T-cell (primary cell): ENCODE measurements around the gene BAIAP2L2. TPM values are rescaled to one million over a fixed set of nuclear protein-coding genes. Genes with fewer than 3 reads are reported as not detected.
A peak's percentile ranks its signal among the peaks of the same experiment; 100 is the strongest.
"Not testable (repeated sequence)": the region's sequence is repeated elsewhere in the genome, so short reads cannot be mapped to it uniquely, and the experiment has no call there.

Experiments used
- ATAC-seq, 4 experiments: fragments of 200-7000 bp in 3 of 4; fragments of 150-1000 bp in 1 of 4; cut with Tn5 transposase; replicated peaks in 1 of 4; 1 replicate in 3 of 4; 2 replicates in 1 of 4; pipeline ENCODE4 v1.10.0; 2021; ENCODE audit warnings: moderate library complexity in 3 of 4, mild to moderate bottlenecking in 2 of 4, moderate number of reproducible peaks in 1 of 4
- CTCF ChIA-PET, 2 donors: fragments of 300-600 bp; sonication (Branson Sonifier 250); formaldehyde crosslinking; loops; one replicate each; lab custom pipeline; 2022; ENCODE audit warnings: antibody characterized with exemption in 2 of 2; lab: Charles Lee
- POLR2A ChIA-PET, 2 donors: fragments of 300-600 bp; sonication (Branson Sonifier 250); formaldehyde crosslinking; loops; one replicate each; lab custom pipeline; 2022; ENCODE audit warnings: antibody characterized with exemption in 2 of 2; lab: Charles Lee
- DNase-seq, 35 experiments: peaks; one replicate each; pipeline versions ENCODE4 v3.0.0 to v3.0.0-alpha.2; 2013 to 2023
- H3K27ac ChIP-seq: one replicate; pipeline ENCODE4 v1.5.1; 2013; ENCODE audit warnings: low read length
- H3K27me3 ChIP-seq, 2 experiments: replicated peaks in 1 of 2; 1 replicate in 1 of 2; 2 replicates in 1 of 2; pipeline versions ENCODE4 v1.6.1 to v1.7.0; 2013; ENCODE audit warnings: low read length in 1 of 2, mixed read lengths in 1 of 2; ENCODE audit not compliant: control insufficient read depth in 2 of 2, insufficient read depth in 2 of 2; ENCODE audit errors: extremely low read depth in 1 of 2
- H3K36me3 ChIP-seq, 2 donors: 1 replicate in 1 of 2; 2 replicates in 1 of 2; pipeline versions ENCODE4 v1.6.1 to v1.7.0; 2013; ENCODE audit warnings: low read length in 1 of 2; ENCODE audit not compliant: control insufficient read depth in 2 of 2, insufficient read depth in 1 of 2; ENCODE audit errors: extremely low read depth in 1 of 2
- H3K4me1 ChIP-seq, 2 experiments: 1 replicate in 1 of 2; 2 replicates in 1 of 2; pipeline versions ENCODE4 v1.6.1 to v1.7.0; 2013; ENCODE audit warnings: low read length in 2 of 2, mixed read lengths in 1 of 2; ENCODE audit not compliant: insufficient read depth in 2 of 2, control insufficient read depth in 1 of 2; ENCODE audit errors: extremely low read depth in 1 of 2
- H3K4me3 ChIP-seq, 2 donors: 1 replicate in 1 of 2; 2 replicates in 1 of 2; pipeline versions ENCODE4 v1.5.1 to v1.7.0; 2013; ENCODE audit warnings: mild to moderate bottlenecking in 2 of 2, low read length in 1 of 2, moderate library complexity in 1 of 2; ENCODE audit not compliant: control insufficient read depth in 1 of 2; ENCODE audit errors: extremely low read depth in 1 of 2
- H3K9me3 ChIP-seq: 2 replicates; pipeline ENCODE4 v1.7.0; 2013
- H3K27ac Mint-ChIP-seq, 2 donors: one replicate each; pipeline ENCODE4 v1.8.0; 2020 to 2021; ENCODE audit warnings: mild to moderate bottlenecking in 2 of 2, mixed read lengths in 2 of 2
- H3K27me3 Mint-ChIP-seq, 2 donors: one replicate each; pipeline ENCODE4 v1.8.0; 2021 to 2022; ENCODE audit warnings: mixed read lengths in 2 of 2
- H3K36me3 Mint-ChIP-seq: one replicate; pipeline ENCODE4 v1.8.0; 2021; ENCODE audit warnings: mixed read lengths
- H3K4me1 Mint-ChIP-seq, 3 donors: one replicate each; pipeline ENCODE4 v1.8.0; 2020 to 2022; ENCODE audit warnings: mixed read lengths in 3 of 3, mild to moderate bottlenecking in 1 of 3
- H3K4me3 Mint-ChIP-seq, 3 donors: one replicate each; pipeline ENCODE4 v1.8.0; 2020 to 2022; ENCODE audit warnings: mild to moderate bottlenecking in 3 of 3, mixed read lengths in 3 of 3, moderate library complexity in 3 of 3
- H3K9me3 Mint-ChIP-seq, 3 donors: one replicate each; pipeline ENCODE4 v1.8.0; 2020 to 2022; ENCODE audit warnings: mixed read lengths in 3 of 3
- WGBS: methylation state at CpG from one replicate; pipeline ENCODE4 v1.1.5; 2013; ENCODE audit warnings: missing lambda C conversion rate; ENCODE audit not compliant: insufficient coverage; 5-methylcytosine and 5-hydroxymethylcytosine counted together
- total RNA-seq, 35 experiments: library from RNA in 6 of 35; stranded (reverse) in 6 of 35; fragments of 120-200 nt in 1 of 35; gene quantifications; one replicate each; pipeline versions ENCODE4 v1.2.1 to v1.2.4 and lab custom pipeline; 2013 to 2026

BAIAP2L2 gene
- 1 to 10 TPM; 1.3 to 4.4 (median 3.2) TPM for total RNA-seq
- 0.22 TPM for total RNA-seq (2013)
- total RNA-seq (lab: John Stamatoyannopoulos, UW): 0.17 to 4.0 (median 0.96) reads per million in 29 experiments

DNA sequence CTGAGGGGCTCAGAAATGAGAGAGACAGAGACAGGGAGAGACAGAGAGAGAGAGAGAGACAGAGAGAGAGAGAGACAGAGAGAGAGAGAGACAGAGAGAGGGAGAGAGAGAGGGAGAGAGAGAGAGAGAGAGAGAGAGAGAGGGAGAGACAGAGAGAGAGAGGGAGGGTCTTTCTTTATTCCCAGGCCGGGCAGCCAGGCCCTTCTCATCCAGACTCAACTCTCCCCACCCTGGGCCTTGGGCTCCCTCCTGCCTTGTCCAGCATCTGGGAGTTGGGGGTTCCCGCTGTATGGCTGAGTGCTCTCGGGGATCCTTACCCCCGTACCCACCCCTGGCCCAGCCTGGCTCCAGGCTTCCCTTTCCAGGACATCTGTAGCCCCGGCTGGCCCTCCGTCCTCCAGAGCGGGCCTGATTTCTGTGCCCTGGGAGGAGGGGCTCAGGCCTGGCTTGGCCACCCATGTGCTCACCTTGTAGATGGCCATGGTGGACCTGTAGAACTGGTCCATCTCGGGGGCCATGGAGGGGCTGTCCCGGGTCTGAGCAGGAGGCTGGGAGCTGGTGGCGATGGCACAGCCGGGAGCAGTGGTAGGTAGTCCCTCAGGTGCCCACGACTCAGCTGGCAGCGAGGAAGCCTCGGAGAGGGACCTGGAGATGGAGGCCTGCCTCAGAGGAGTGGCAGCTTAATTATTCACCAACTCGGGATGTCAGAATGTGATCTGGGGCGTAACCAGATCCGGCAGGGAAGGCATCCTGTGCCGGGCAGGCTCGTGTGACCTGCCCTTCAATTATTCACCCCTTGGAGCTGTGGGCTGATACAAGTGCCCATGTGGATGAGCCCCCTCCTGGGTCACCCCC lies at the start of gene BAIAP2L2:
Gene BAIAP2L2, minus strand, starts transcription at position 677 of the 855 bp plus-strand sequence. Its CDS starts 159 bp downstream, at position 518.
- no peak within 1 kb of the TSS for H3K4me3 Mint-ChIP-seq
- no peak within 1 kb of the TSS for H3K4me3 ChIP-seq
- H3K9me3 ChIP-seq: no peaks in the 10 kb centered on the region
- peaks cover 5 to 8% (median 6%) of the 10 kb centered on the region in 3 donors for H3K4me1 Mint-ChIP-seq
- no peak for ATAC-seq
- H3K27me3 Mint-ChIP-seq: no peaks in the 10 kb centered on the region
- peaks cover 0 to 9% of the 10 kb centered on the region in 2 experiments for H3K4me1 ChIP-seq
- WGBS: 92% methylated on average over 14 of the region's 19 CpGs
- peaks cover 3 to 14% of the 10 kb centered on the region in 2 donors for H3K36me3 ChIP-seq
- CTCF ChIA-PET: no interaction called here
- no peak for DNase-seq
- H3K27me3 ChIP-seq: no peaks in the 10 kb centered on the region
- peaks cover 10% of the 10 kb centered on the region for H3K36me3 Mint-ChIP-seq
- no peaks in the 10 kb centered on the region for H3K9me3 Mint-ChIP-seq
- H3K27ac ChIP-seq: no peak within 1 kb of the TSS
- H3K27ac Mint-ChIP-seq: peak within 1 kb of the TSS; percentile 64 to 71
- POLR2A ChIA-PET: no interaction called here

DNA sequence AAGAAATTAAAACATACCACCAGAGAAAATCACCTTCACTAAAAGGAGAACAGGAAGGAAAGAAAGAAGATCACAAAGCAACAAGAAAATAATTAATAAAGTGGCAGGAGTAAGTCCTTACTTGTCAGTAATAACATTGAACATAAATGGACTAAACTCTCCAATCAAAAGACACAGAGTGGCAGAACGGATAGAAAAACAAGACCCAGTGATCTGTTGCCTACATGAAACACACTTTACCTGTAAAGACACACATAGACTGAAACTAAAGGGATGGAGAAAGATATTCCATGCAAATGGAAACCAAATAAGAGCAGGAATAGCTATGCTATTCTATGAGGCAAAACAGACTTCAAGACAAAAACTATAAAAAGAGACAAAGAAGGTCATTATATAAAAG lies 45.2 kb upstream of the BAIAP2L2 start:
- no CpG with 5 or more reads among the region's 1 CpG for WGBS
- H3K36me3 ChIP-seq: peaks cover 3 to 4% of the 10 kb centered on the region in 2 donors

GRCh38 chr22:38154563-38154915 lies 44.1 kb upstream of the BAIAP2L2 start:
- peaks cover 22% of the 10 kb centered on the region for H3K36me3 Mint-ChIP-seq
- 80% methylated on average over 1 of the region's 1 CpG for WGBS
- CTCF ChIA-PET, ATAC-seq, H3K36me3 ChIP-seq, H3K27ac Mint-ChIP-seq, H3K27me3 ChIP-seq, POLR2A ChIA-PET, DNase-seq, H3K9me3 Mint-ChIP-seq, H3K4me3 Mint-ChIP-seq, H3K4me3 ChIP-seq, H3K27me3 Mint-ChIP-seq, H3K9me3 ChIP-seq, H3K4me1 ChIP-seq, H3K27ac ChIP-seq: not testable (repeated sequence)
- H3K4me1 Mint-ChIP-seq: peaks cover 4 to 23% (median 16%) of the 10 kb centered on the region in 3 donors

More for the DNA sequence above, 45.2 kb upstream of the BAIAP2L2 start:
- POLR2A ChIA-PET: no interaction called here
- H3K27ac ChIP-seq: no peak overlapping the region
- no peaks in the 10 kb centered on the region for H3K9me3 Mint-ChIP-seq
- no peaks in the 10 kb centered on the region for H3K27me3 ChIP-seq
- CTCF ChIA-PET: no interaction called here
- H3K4me3 ChIP-seq: no peak overlapping the region
- H3K9me3 ChIP-seq: no peaks in the 10 kb centered on the region
- no peak for DNase-seq
- H3K27me3 Mint-ChIP-seq: no peaks in the 10 kb centered on the region
- peaks cover 4 to 23% (median 16%) of the 10 kb centered on the region in 3 donors for H3K4me1 Mint-ChIP-seq
- H3K27ac Mint-ChIP-seq: no peak overlapping the region
- no peaks in the 10 kb centered on the region for H3K4me1 ChIP-seq
- no peak overlapping the region for H3K4me3 Mint-ChIP-seq
- peaks cover 28% of the 10 kb centered on the region for H3K36me3 Mint-ChIP-seq
- no peak for ATAC-seq

DNA sequence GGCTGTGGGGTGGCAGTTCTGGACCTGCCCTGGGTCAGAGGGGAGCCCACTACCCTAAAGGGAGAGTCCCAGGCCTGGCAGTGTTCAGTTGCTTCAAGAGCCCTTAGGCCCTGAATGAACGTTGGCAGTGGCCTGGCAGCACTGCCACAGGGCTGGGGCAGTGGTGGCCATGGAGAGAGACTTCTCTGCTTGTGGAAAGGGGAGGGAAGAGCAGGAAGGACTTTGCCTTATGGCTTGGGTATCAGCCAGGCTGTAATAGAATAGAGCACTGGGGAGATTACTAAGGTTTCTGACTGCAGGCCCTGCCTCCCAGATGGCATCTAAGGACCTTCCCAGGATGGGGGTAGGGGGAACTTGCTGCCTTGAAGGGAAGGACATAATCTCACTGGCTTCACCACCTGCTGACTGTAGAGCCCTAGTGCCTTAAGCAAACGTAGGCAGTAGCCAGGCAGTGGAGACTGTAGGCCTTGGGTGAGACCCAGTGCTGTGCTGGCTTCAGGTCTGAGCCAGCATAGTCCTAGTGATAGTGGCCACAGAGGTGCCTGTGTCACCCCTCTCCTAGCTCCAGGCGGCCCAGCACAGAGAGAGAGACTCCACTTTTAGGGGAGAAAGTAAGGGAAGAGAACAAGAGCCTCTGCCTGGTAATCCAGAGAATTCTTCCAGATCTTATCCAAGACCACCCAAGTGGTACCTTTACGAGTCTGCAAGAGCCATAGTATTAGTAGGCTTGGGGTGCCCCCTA lies 43.5 kb upstream of the BAIAP2L2 start:
- no peak overlapping the region for H3K4me3 ChIP-seq
- Mint-ChIP-seq H3K27me3 (no peaks in the 10 kb centered on the region), H3K27ac (no peak overlapping the region), H3K4me1 (peaks cover 5 to 23% (median 18%) of the 10 kb centered on the region in 3 donors), H3K4me3 (no peak overlapping the region), H3K36me3 (peaks cover 27% of the 10 kb centered on the region), H3K9me3 (no peaks in the 10 kb centered on the region)
- H3K9me3 ChIP-seq: no peaks in the 10 kb centered on the region
- H3K27ac ChIP-seq: no peak overlapping the region
- DNase-seq (no peak), ATAC-seq (no peak)
- WGBS: 88% methylated on average over 1 of the region's 4 CpGs
- CTCF ChIA-PET: no interaction called here
- no peaks in the 10 kb centered on the region for H3K27me3 ChIP-seq
- no peaks in the 10 kb centered on the region for H3K4me1 ChIP-seq
- POLR2A ChIA-PET: no interaction called here
- peaks cover 2 to 3% of the 10 kb centered on the region in 2 donors for H3K36me3 ChIP-seq

DNA sequence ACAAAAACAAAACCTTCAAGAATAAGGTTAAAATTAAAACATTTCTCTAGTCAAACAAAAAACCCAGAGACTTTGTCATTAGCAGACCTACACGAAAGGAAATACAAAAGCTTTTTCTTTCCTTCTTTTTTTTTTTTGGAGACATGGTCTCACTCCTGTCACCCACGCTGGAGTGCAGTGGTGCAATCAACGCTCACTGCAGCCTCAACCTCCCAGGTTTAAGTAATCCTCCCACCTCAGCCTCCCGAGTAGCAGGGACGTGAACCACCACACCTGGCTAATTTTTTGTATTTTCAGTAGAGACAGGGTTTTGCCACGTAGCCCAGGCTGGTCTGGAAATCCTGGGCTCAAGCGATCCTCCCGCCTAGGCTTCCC lies 40.6 kb upstream of the BAIAP2L2 start:
- H3K27me3 ChIP-seq: no peaks in the 10 kb centered on the region
- H3K4me3 ChIP-seq: no peak overlapping the region
- peaks cover 2 to 3% of the 10 kb centered on the region in 2 donors for H3K36me3 ChIP-seq
- ChIA-PET POLR2A (interaction anchor here in 1 of 2 donors (0.6 kb wide), 1 partner anchor 16 kb away, joined by 3 read pairs; no protein-coding TSS in a partner anchor), CTCF (no interaction called here)
- Mint-ChIP-seq H3K4me3 (no peak overlapping the region), H3K9me3 (no peaks in the 10 kb centered on the region), H3K36me3 (peaks cover 28% of the 10 kb centered on the region), H3K4me1 (peaks cover 20 to 24% (median 22%) of the 10 kb centered on the region in 3 donors), H3K27me3 (no peaks in the 10 kb centered on the region), H3K27ac (no peak overlapping the region)
- peaks cover 3 to 10% of the 10 kb centered on the region in 2 experiments for H3K4me1 ChIP-seq
- H3K9me3 ChIP-seq: no peaks in the 10 kb centered on the region
- no peak for DNase-seq
- H3K27ac ChIP-seq: no peak overlapping the region
- no peak for ATAC-seq
- 98% methylated on average over 8 of the region's 8 CpGs for WGBS

- Histone ChIP-seq H3K9me3 (no peaks in the 10 kb centered on the region), H3K36me3 (peaks cover 0 to 4% of the 10 kb centered on the region in 2 donors), H3K27me3 (no peaks in the 10 kb centered on the region), H3K27ac (no peak overlapping the region), H3K4me1 (peaks cover 3 to 21% of the 10 kb centered on the region in 2 experiments), H3K4me3 (no peak overlapping the region)
- DNase-seq (no peak), ATAC-seq (no peak)
- peaks cover 23% of the 10 kb centered on the region for H3K36me3 Mint-ChIP-seq
- H3K27me3 Mint-ChIP-seq: no peaks in the 10 kb centered on the region
- H3K4me3 Mint-ChIP-seq: no peak overlapping the region
- H3K9me3 Mint-ChIP-seq: no peaks in the 10 kb centered on the region
- H3K4me1 Mint-ChIP-seq: peaks cover 22 to 24% (median 22%) of the 10 kb centered on the region in 3 donors
- CTCF ChIA-PET: no interaction called here
- POLR2A ChIA-PET: no interaction called here
- H3K27ac Mint-ChIP-seq: no peak overlapping the region
- WGBS: 100% methylated on average over 2 of the region's 5 CpGs
Observed at GRCh38 chr22:38148245-38148644, 37.8 kb upstream of the BAIAP2L2 start.
